GM18520 (cell line): ENCODE data around the gene RHBDD3.

Experiments used
- ATAC-seq: cut with Tn5 transposase; IDR thresholded peaks from one replicate; pipeline ENCODE4 v1.9.1; 2021; ENCODE audit not compliant: unreplicated experiment

RHBDD3 gene

GRCh38 chr22:29267858-29268510 is at the start of gene RHBDD3, which contains the start of gene EWSR1:
Gene RHBDD3, minus strand, starts transcription at chr22:29267981. Its CDS starts 2,355 bp downstream, at chr22:29265626.
Gene EWSR1, plus strand, starts transcription at chr22:29268268. Its CDS starts 69 bp downstream, at chr22:29268337.
- peak; percentile 54 for ATAC-seq

GRCh38 chr22:29316141-29316828 is 48.5 kb upstream of the RHBDD3 start:
- ATAC-seq = no peak

GRCh38 chr22:29315286-29316140 is 47.7 kb upstream of the RHBDD3 start, which contains the start of gene RASL10A:
Gene RASL10A, minus strand, starts transcription at chr22:29315697. Its CDS starts 451 bp downstream, at chr22:29315246.
- ATAC-seq = no peak

- ATAC-seq = no peak
Measured at GRCh38 chr22:29314537-29315285, 46.9 kb upstream of the RHBDD3 start.

- no peak for ATAC-seq
Measured at GRCh38 chr22:29313576-29314466, 46.0 kb upstream of the RHBDD3 start.

- ATAC-seq = no peak
Measured at GRCh38 chr22:29313126-29313575, 45.4 kb upstream of the RHBDD3 start.

GRCh38 chr22:29312218-29313125 is 44.7 kb upstream of the RHBDD3 start:
- no peak for ATAC-seq

GRCh38 chr22:29311464-29312217 is 43.9 kb upstream of the RHBDD3 start:
- no peak for ATAC-seq

- ATAC-seq = no peak
Measured at GRCh38 chr22:29310863-29311339, 43.1 kb upstream of the RHBDD3 start.

GRCh38 chr22:29310065-29310862 is 42.5 kb upstream of the RHBDD3 start:
- ATAC-seq = no peak

- no peak for ATAC-seq
Measured at GRCh38 chr22:29309332-29310064, 41.7 kb upstream of the RHBDD3 start.

GRCh38 chr22:29308791-29309262 is 41.0 kb upstream of the RHBDD3 start:
- no peak for ATAC-seq

- no peak for ATAC-seq
Measured at GRCh38 chr22:29308148-29308790, 40.5 kb upstream of the RHBDD3 start.

- ATAC-seq = no peak
Measured at GRCh38 chr22:29307596-29308147, 39.9 kb upstream of the RHBDD3 start.

GRCh38 chr22:29306835-29307595 is 39.2 kb upstream of the RHBDD3 start:
- no peak for ATAC-seq
